NCI-H510A (cell line): ENCODE results near the gene MYD88.
A peak's percentile ranks its signal among the peaks of the same experiment; 100 is the strongest.
"Not testable (repeated sequence)": the region's sequence is repeated elsewhere in the genome, so short reads cannot be mapped to it uniquely, and the experiment has no call there.

Source experiments
- DNase-seq: peaks from one replicate; lab custom pipeline; 2025; lab: John Stamatoyannopoulos, UW

MYD88 gene

GRCh38 chr3:38126121-38126892, 12.2 kb upstream of the MYD88 start:
- no peak for DNase-seq

GRCh38 chr3:38127611-38128302, 10.7 kb upstream of the MYD88 start:
- no peak for DNase-seq

- no peak for DNase-seq
These were observed 10.2 kb upstream of the MYD88 start for GRCh38 chr3:38128303-38128655.

- DNase-seq: no peak
These were observed 9.4 kb upstream of the MYD88 start for GRCh38 chr3:38129058-38129457.

- no peak for DNase-seq
These were observed 7.8 kb upstream of the MYD88 start for GRCh38 chr3:38130631-38131065.

GRCh38 chr3:38131621-38132369, 6.7 kb upstream of the MYD88 start:
- DNase-seq: no peak

- DNase-seq: no peak
These were observed 5.3 kb upstream of the MYD88 start for GRCh38 chr3:38133209-38133556.

- DNase-seq: no peak
These were observed 4.7 kb upstream of the MYD88 start for GRCh38 chr3:38133557-38134405.

- not testable (repeated sequence) for DNase-seq
These were observed 3.8 kb upstream of the MYD88 start for GRCh38 chr3:38134517-38135143.

- not testable (repeated sequence) for DNase-seq
These were observed 2.7 kb upstream of the MYD88 start for GRCh38 chr3:38135621-38136277.

- DNase-seq: no peak
These were observed 2.1 kb upstream of the MYD88 start for GRCh38 chr3:38136393-38136776.

- peak; percentile 94 for DNase-seq
These were observed 1.5 kb upstream of the MYD88 start, which contains the start of gene ACAA1 for GRCh38 chr3:38136777-38137614. TSS of gene ACAA1 (minus strand) at chr3:38137127. CDS start at chr3:38137035, 92 bp downstream.

- DNase-seq: no peak
These were observed 679 bp upstream of the MYD88 start for GRCh38 chr3:38137615-38138348.

GRCh38 chr3:38139191-38139590, 730 bp downstream of the MYD88 start:
- no peak for DNase-seq

GRCh38 chr3:38139652-38140051, 1.2 kb downstream of the MYD88 start:
- DNase-seq: no peak

GRCh38 chr3:38140326-38141172, 2.1 kb downstream of the MYD88 start:
- DNase-seq: no peak

GRCh38 chr3:38141173-38141951, 2.9 kb downstream of the MYD88 start:
- DNase-seq: no peak

GRCh38 chr3:38141952-38142273, 3.5 kb downstream of the MYD88 start:
- DNase-seq: no peak
